Endothelial cell of umbilical vein (primary cell): ENCODE measurements around the gene RIMBP2. TPM values are rescaled to one million over a fixed set of nuclear protein-coding genes. Genes with fewer than 3 reads are reported as not detected.

Source experiments
- BruUV-seq: library from RNA; stranded (reverse); fragments of 400-500 nt; replicated peaks from 2 replicates; lab custom pipeline; 2021; lab: Mats Ljungman, UMichigan
- CTCF ChIA-PET: fragments of 300-600, 350-600 bp; sonication (Branson Sonifier 250); formaldehyde crosslinking; loops from one replicate; lab custom pipeline; 2021; ENCODE audit warnings: antibody characterized with exemption, inconsistent platforms; lab: Charles Lee
- POLR2A ChIA-PET: fragments of 300-600, 350-600 bp; sonication (Branson Sonifier 250); formaldehyde crosslinking; loops from one replicate; lab custom pipeline; 2021; ENCODE audit warnings: antibody characterized with exemption, inconsistent platforms; lab: Charles Lee
- DNase-seq: peaks from one replicate; pipeline ENCODE4 v3.0.0-alpha.2; 2011; ENCODE audit warnings: low read depth, low spot score
- FAIRE-seq: peaks from 2 replicates; lab custom pipeline; 2011; peaks lifted over from hg19 to GRCh38; lab: Jason Lieb, UNC
- H2AFZ ChIP-seq: 2 replicates; pipeline ENCODE4 v1.6.0; 2012; ENCODE audit warnings: low read depth, low read length, control low read depth, inconsistent platforms
- H3K27ac ChIP-seq: 2 replicates; pipeline ENCODE4 v1.5.1; 2011; ENCODE audit warnings: low read depth, mild to moderate bottlenecking, control low read depth, low read length, moderate library complexity; ENCODE audit not compliant: insufficient read depth
- H3K27me3 ChIP-seq, 2 experiments: 2 replicates each; pipeline versions ENCODE4 v1.6.0 to v1.6.1; 2011; ENCODE audit warnings: low read length in 2 of 2, mixed read lengths in 1 of 2; ENCODE audit not compliant: control insufficient read depth in 2 of 2, insufficient read depth in 2 of 2
- H3K36me3 ChIP-seq, 2 experiments: 2 replicates in 1 of 2; 3 replicates in 1 of 2; pipeline ENCODE4 v1.5.1; 2011; ENCODE audit warnings: low read length in 2 of 2, mild to moderate bottlenecking in 1 of 2, moderate library complexity in 1 of 2; ENCODE audit not compliant: control insufficient read depth in 2 of 2, insufficient read depth in 2 of 2; ENCODE audit errors: extremely low read depth in 1 of 2
- H3K4me1 ChIP-seq: 3 replicates; pipeline ENCODE4 v1.5.1; 2011; ENCODE audit warnings: mild to moderate bottlenecking, low read length; ENCODE audit not compliant: control insufficient read depth, insufficient read depth; ENCODE audit errors: extremely low read depth
- H3K4me2 ChIP-seq: 2 replicates; pipeline ENCODE4 v1.6.1; 2011; ENCODE audit warnings: low read length, control low read depth, mixed read lengths; ENCODE audit not compliant: insufficient read depth
- H3K4me3 ChIP-seq, 3 experiments: fragments of 200-600 bp in 1 of 3; sonication (generic), shearing (Covaris generic) in 1 of 3; replicated peaks in 1 of 3; 2 replicates each; pipeline ENCODE4 v1.5.1; 2011 to 2016; ENCODE audit warnings: control low read depth in 3 of 3, low read length in 3 of 3, mild to moderate bottlenecking in 2 of 3, inconsistent platforms in 1 of 3, low read depth in 1 of 3, moderate library complexity in 1 of 3; ENCODE audit not compliant: insufficient read depth in 1 of 3
- H3K79me2 ChIP-seq: 2 replicates; pipeline ENCODE4 v1.6.0; 2012; ENCODE audit warnings: low read length, inconsistent platforms; ENCODE audit not compliant: control insufficient read depth, insufficient read depth
- H3K9ac ChIP-seq: replicated peaks from 2 replicates; pipeline ENCODE3; 2011; ENCODE audit warnings: low read length, control low read depth; ENCODE audit not compliant: insufficient read depth; ENCODE audit errors: extremely low read depth
- H3K9me1 ChIP-seq: replicated peaks from 3 replicates; pipeline ENCODE4 v1.6.0; 2011; ENCODE audit warnings: mild to moderate bottlenecking, low read length; ENCODE audit not compliant: control insufficient read depth, insufficient read depth; ENCODE audit errors: extremely low read depth
- H3K9me3 ChIP-seq: replicated peaks from 2 replicates; pipeline ENCODE4 v1.5.1; 2012; ENCODE audit warnings: low read length, inconsistent platforms; ENCODE audit not compliant: control insufficient read depth, insufficient read depth
- H4K20me1 ChIP-seq: replicated peaks from 2 replicates; pipeline ENCODE3; 2011; ENCODE audit warnings: mild to moderate bottlenecking, low read length; ENCODE audit not compliant: control insufficient read depth, insufficient read depth; ENCODE audit errors: extremely low read depth
- EZH2 ChIP-seq: IDR thresholded peaks from 2 replicates; pipeline ENCODE4 v1.6.1; 2012; ENCODE audit warnings: borderline replicate concordance, low read depth, mild to moderate bottlenecking, moderate library complexity, low read length, inconsistent platforms; ENCODE audit not compliant: severe bottlenecking
- FOS ChIP-seq: IDR thresholded peaks from 2 replicates; pipeline ENCODE4 v1.6.1; 2011; ENCODE audit warnings: mild to moderate bottlenecking, low read length, moderate library complexity, borderline replicate concordance; ENCODE audit not compliant: insufficient read depth
- GATA2 ChIP-seq: IDR thresholded peaks from 2 replicates; pipeline ENCODE4 v1.7.0; 2011; ENCODE audit warnings: low read depth, mild to moderate bottlenecking, moderate library complexity, mixed read lengths, low read length; ENCODE audit not compliant: insufficient read length, insufficient read depth
- JUN ChIP-seq: IDR thresholded peaks from 2 replicates; pipeline ENCODE4 v1.6.1; 2011; ENCODE audit warnings: borderline replicate concordance, low read depth; ENCODE audit not compliant: insufficient read length, insufficient read depth
- MYC ChIP-seq: IDR thresholded peaks from one replicate; pipeline ENCODE4 v1.6.1; 2011; ENCODE audit warnings: mild to moderate bottlenecking, low read depth, low read length
- POLR2A ChIP-seq: IDR thresholded peaks from 2 replicates; pipeline ENCODE4 v1.6.1; 2012; ENCODE audit warnings: low read depth, mild to moderate bottlenecking, control low read depth, low read length
- POLR2AphosphoS5 ChIP-seq: IDR thresholded peaks from 2 replicates; pipeline ENCODE4 v1.6.1; 2012; ENCODE audit warnings: low read depth, mild to moderate bottlenecking, control low read depth, low read length, moderate library complexity; ENCODE audit not compliant: insufficient read depth
- dilution Hi-C: fragments of 300-500 bp; cut with MboI; formaldehyde crosslinking; loops from one replicate; pipeline ENCODE4 v1.15.0; 2019; ENCODE audit warnings: low sequenced_read_pairs; ENCODE audit not compliant: extremely low pct_ligation_motif_present
- intact Hi-C: fragments of 100-400 bp; cut with micrococcal nuclease; formaldehyde crosslinking; loops from one replicate; pipeline ENCODE4 v1.10.0; 2022
- polyA plus RNA-seq, 4 experiments: library from polyadenylated mRNA; depleted of rRNA in 3 of 4; stranded (reverse) in 3 of 4; unstranded in 1 of 4; fragments of >200 nt; gene quantifications; 2 replicates each; pipeline versions ENCODE4 v1.2.1 to v1.2.3, GENCODE V29; 2011 to 2012; ENCODE audit warnings: missing spikeins in 1 of 4
- total RNA-seq: library from RNA; stranded (reverse); gene quantifications from 2 replicates; pipeline ENCODE4 v1.2.3, GENCODE V29; 2021
- TF ChIP-seq, protein P1 (sequence below): IDR thresholded peaks from 2 replicates; pipeline ENCODE4 v1.6.1; 2011; ENCODE audit not compliant: insufficient read depth, insufficient read length
- TF ChIP-seq, protein P2 (sequence below), 2 donors: IDR thresholded peaks; 1 replicate in 1 of 2; 2 replicates in 1 of 2; pipeline ENCODE4 v1.5.1; 2011; ENCODE audit warnings: low read length in 2 of 2, mild to moderate bottlenecking in 2 of 2, moderate library complexity in 2 of 2, control low read depth in 1 of 2, inconsistent platforms in 1 of 2, low read depth in 1 of 2; ENCODE audit not compliant: insufficient read depth in 1 of 2; ENCODE audit errors: extremely low read depth in 1 of 2

RIMBP2 gene
- total and polyA plus RNA-seq, 2 donors (not counting 3 experiments of a cell fraction or from before 2014, with no cell fraction given): 0.04 TPM; not detected in 1

DNA sequence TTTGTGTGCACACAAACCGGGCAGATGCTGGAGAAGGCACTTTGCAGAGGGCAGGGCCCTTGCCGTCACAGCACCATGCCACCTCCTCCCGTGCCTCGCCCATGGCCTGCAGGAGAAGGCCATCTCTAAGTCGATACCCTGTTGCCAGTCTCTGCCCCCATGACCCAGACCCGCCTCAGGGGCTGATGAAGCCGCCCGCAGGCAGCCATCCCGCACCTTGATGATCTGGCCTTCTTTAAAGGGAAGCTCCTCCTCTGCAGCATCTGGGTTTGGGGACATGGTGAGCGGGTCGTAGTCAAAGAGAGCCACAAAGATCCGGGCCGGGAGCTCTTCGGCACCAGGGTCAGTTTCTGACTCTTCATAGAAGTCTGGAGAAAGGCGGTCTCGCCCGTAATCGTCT lies 302.2 kb downstream of the RIMBP2 start:
- TF ChIP-seq POLR2A (no peak), GATA2 (no peak), EZH2 (no peak), JUN (no peak), FOS (no peak), MYC (no peak), POLR2AphosphoS5 (no peak)
- TF ChIP-seq, protein P1, sequence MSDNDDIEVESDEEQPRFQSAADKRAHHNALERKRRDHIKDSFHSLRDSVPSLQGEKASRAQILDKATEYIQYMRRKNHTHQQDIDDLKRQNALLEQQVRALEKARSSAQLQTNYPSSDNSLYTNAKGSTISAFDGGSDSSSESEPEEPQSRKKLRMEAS: no peak
- TF ChIP-seq, protein P2, sequence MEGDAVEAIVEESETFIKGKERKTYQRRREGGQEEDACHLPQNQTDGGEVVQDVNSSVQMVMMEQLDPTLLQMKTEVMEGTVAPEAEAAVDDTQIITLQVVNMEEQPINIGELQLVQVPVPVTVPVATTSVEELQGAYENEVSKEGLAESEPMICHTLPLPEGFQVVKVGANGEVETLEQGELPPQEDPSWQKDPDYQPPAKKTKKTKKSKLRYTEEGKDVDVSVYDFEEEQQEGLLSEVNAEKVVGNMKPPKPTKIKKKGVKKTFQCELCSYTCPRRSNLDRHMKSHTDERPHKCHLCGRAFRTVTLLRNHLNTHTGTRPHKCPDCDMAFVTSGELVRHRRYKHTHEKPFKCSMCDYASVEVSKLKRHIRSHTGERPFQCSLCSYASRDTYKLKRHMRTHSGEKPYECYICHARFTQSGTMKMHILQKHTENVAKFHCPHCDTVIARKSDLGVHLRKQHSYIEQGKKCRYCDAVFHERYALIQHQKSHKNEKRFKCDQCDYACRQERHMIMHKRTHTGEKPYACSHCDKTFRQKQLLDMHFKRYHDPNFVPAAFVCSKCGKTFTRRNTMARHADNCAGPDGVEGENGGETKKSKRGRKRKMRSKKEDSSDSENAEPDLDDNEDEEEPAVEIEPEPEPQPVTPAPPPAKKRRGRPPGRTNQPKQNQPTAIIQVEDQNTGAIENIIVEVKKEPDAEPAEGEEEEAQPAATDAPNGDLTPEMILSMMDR (IDR thresholded peaks at IDR 0.05; ENCODE audit: extremely low read depth in 1 of 2, insufficient read depth in 1 of 2, low read depth in 1 of 2, low read length in 2 of 2): no peak
- no peak for DNase-seq
- BruUV-seq: no TSS peak
- intact Hi-C loops (no loop called here), dilution Hi-C loops (no loop called here)
- ChIA-PET CTCF (no interaction called here), POLR2A (no interaction called here)
- H3K27me3 ChIP-seq: no peaks in the 10 kb centered on the region
- no peak overlapping the region for H3K4me2 ChIP-seq
- no peak overlapping the region for H3K27ac ChIP-seq
- H3K79me2 ChIP-seq: no peaks in the 10 kb centered on the region
- no peak overlapping the region for H3K4me3 ChIP-seq
- no peaks in the 10 kb centered on the region for H3K4me1 ChIP-seq
- peaks cover 11% of the 10 kb centered on the region for H3K9me3 ChIP-seq
- H4K20me1 ChIP-seq: no peaks in the 10 kb centered on the region
- no peak overlapping the region for H2AFZ ChIP-seq
- no peaks in the 10 kb centered on the region for H3K9me1 ChIP-seq
- H3K9ac ChIP-seq: no peak overlapping the region
- FAIRE-seq: no peak
- H3K36me3 ChIP-seq: no peaks in the 10 kb centered on the region
